Thyroid gland (tissue), 4 donors: Measurements from ENCODE around the gene ACP6. TPM values are rescaled to one million over a fixed set of nuclear protein-coding genes. Genes with fewer than 3 reads are reported as not detected.

Experiments
- DNase-seq, 2 donors: peaks; one replicate each; pipeline ENCODE4 v3.0.0-alpha.2; 2019
- H3K27ac ChIP-seq, 3 donors: fragments of 200-600 bp; sonication (generic); 1 replicate in 2 of 3; 2 replicates in 1 of 3; pipeline ENCODE4 v1.5.1; 2016 to 2019; ENCODE audit warnings: mild to moderate bottlenecking in 1 of 3, moderate library complexity in 1 of 3
- H3K27me3 ChIP-seq: fragments of 200-600 bp; sonication (generic); one replicate; pipeline ENCODE4 v1.5.1; 2019
- H3K36me3 ChIP-seq, 2 donors: fragments of 200-600 bp; sonication (generic); one replicate each; pipeline ENCODE4 v1.5.1; 2016 to 2019
- H3K4me1 ChIP-seq, 2 donors: fragments of 200-600 bp; sonication (generic); one replicate each; pipeline ENCODE4 v1.5.1; 2017 to 2019
- H3K4me3 ChIP-seq, 3 donors: fragments of 200-600 bp; sonication (generic); replicated peaks in 1 of 3; 1 replicate in 2 of 3; 2 replicates in 1 of 3; pipeline ENCODE4 v1.5.1; 2016; ENCODE audit warnings: mild to moderate bottlenecking in 1 of 3
- H3K9me3 ChIP-seq: fragments of 200-600 bp; sonication (generic); one replicate; pipeline ENCODE4 v1.5.1; 2017
- POLR2A ChIP-seq, 2 donors: fragments of 450-650 bp; IDR thresholded peaks; one replicate each; pipeline ENCODE4 v1.6.1; 2017; ENCODE audit warnings: antibody characterized with exemption in 2 of 2, mild to moderate bottlenecking in 2 of 2, moderate library complexity in 1 of 2
- WGBS, 2 donors: methylation state at CpG; one replicate each; pipeline ENCODE4 v1.1.5; 2017; 5-methylcytosine and 5-hydroxymethylcytosine counted together
- intact Hi-C: fragments of 100-400 bp; cut with DNase I; formaldehyde crosslinking; loops from one replicate; pipeline ENCODE4 v1.15.1; 2023
- total RNA-seq, 4 donors: library from RNA; depleted of rRNA; stranded (reverse); fragments of >200 nt; gene quantifications; one replicate each; pipeline ENCODE4 v1.2.3, GENCODE V29; 2016
- TF ChIP-seq, protein P1 (sequence below), 6 experiments: fragments of 200-600 bp in 3 of 6; fragments of 450-650 bp in 3 of 6; sonication (generic) in 3 of 6; IDR thresholded peaks; one replicate each; pipeline ENCODE4 v1.5.1; 2016 to 2019; ENCODE audit warnings: antibody characterized with exemption in 6 of 6, mild to moderate bottlenecking in 2 of 6, inconsistent platforms in 1 of 6, moderate library complexity in 1 of 6

Gene ACP6
- total RNA-seq, 4 donors from 2014 or later: 28.9 to 36.0 (median 31.5) TPM

DNA sequence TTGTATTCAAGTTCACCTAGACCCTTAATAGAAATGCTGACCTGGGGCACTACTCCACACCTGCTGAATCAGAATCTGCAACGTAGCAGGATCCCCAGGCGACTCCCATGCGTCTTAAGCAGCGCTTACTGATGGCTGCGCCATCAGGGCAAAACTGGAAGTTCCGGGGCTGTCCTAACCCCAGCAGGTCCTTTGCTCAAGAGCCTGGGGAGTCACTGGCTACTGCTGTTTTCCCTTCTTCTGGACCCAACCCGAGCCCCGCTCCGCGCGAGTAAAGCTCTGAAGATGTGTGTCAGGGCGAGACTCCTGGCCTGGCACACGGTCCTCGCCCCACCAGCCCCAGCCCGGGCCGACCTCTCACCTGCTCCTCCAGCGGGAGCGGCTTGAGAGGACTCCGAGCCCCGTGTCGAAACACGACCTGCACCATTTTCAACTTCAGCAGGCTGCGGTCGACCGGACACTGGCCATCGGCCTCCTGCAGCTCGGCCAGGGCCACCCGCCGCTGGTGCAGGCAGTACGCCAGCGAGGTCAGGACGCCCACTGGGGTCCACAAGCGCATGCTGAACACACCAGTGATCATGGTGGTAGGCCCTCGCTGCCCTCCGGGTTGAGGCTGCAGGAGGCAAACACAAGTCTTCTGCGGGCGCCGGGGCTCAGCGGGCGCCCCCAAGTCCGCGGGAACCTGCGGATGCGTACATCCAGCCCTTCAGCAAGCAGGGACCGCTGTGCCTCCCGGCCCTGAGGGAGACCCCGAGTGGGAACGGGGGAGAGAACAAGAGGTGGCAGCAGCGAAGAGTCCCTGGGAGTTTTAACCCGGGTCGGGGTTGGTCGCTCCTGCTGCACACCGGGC is 630 bp downstream of the ACP6 start:
- Histone ChIP-seq H3K36me3 (no peaks in the 10 kb centered on the region), H3K4me3 (peak overlapping the region; percentile 76 to 93 (median 88)), H3K9me3 (no peaks in the 10 kb centered on the region), H3K27ac (peak overlapping the region; percentile 80 to 94 (median 92)), H3K27me3 (no peaks in the 10 kb centered on the region), H3K4me1 (peaks cover 14 to 20% of the 10 kb centered on the region in 2 donors)
- TF ChIP-seq, protein P1, sequence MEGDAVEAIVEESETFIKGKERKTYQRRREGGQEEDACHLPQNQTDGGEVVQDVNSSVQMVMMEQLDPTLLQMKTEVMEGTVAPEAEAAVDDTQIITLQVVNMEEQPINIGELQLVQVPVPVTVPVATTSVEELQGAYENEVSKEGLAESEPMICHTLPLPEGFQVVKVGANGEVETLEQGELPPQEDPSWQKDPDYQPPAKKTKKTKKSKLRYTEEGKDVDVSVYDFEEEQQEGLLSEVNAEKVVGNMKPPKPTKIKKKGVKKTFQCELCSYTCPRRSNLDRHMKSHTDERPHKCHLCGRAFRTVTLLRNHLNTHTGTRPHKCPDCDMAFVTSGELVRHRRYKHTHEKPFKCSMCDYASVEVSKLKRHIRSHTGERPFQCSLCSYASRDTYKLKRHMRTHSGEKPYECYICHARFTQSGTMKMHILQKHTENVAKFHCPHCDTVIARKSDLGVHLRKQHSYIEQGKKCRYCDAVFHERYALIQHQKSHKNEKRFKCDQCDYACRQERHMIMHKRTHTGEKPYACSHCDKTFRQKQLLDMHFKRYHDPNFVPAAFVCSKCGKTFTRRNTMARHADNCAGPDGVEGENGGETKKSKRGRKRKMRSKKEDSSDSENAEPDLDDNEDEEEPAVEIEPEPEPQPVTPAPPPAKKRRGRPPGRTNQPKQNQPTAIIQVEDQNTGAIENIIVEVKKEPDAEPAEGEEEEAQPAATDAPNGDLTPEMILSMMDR (IDR thresholded peaks at IDR 0.05): peak in 1 of 6 experiments; percentile 9
- peak in 1 of 2 donors; percentile 45 for TF ChIP-seq POLR2A (IDR thresholded peaks at IDR 0.05)
- intact Hi-C loops: no loop called here
- DNase-seq: peak; percentile 66 to 67
- 1 to 3% methylated on average over 12 to 41 of the region's 53 CpGs for WGBS, 2 donors

DNA sequence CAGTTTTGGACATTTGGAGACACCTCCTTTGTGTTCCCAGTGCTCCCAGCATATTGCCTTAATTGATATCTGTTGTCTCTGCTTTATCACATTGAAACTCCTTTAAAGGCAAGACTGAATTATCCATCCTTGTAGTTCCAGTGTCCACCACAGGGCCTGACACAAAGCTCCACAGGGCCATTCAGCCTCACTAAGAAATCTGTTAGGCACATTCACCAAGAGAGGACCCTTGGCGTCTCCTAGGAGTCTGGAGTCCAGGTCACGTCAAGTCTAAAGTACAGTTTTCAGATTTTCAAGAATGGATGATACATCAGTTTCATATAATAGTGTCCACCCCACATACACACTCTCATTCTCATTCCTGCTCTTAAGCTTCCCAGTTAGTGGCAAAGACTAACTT is 4.8 kb downstream of the ACP6 start:
- WGBS, 2 donors: 94 to 96% methylated on average over 2 of the region's 2 CpGs
- H3K36me3 ChIP-seq: no peaks in the 10 kb centered on the region

DNA sequence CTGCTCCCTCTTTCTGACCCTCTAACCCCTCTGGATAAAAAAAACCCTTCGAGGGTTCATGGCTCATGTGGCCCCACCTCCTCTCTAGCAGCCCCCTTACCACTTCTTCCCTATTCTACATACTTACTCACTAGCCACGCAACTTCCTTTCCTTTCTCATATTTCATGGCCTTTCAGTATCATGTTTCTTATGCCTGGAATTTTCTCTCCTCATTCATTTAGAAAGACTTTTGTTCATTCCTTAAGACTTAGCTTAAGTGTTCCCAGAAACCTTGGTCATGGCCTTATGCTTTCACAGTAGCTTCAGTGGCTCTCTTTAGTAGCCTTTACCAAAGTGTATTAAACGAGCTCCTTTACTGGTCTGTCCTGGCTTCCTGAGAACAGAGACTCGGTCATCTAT is 6.1 kb downstream of the ACP6 start:
- Histone ChIP-seq H3K27ac (no peak overlapping the region), H3K36me3 (no peaks in the 10 kb centered on the region), H3K9me3 (no peaks in the 10 kb centered on the region), H3K27me3 (no peaks in the 10 kb centered on the region), H3K4me1 (peaks cover 14 to 19% of the 10 kb centered on the region in 2 donors), H3K4me3 (no peak overlapping the region)
- intact Hi-C loops: no loop called here
- TF ChIP-seq, protein P1 (IDR thresholded peaks at IDR 0.05): no peak
- no peak for TF ChIP-seq POLR2A (IDR thresholded peaks at IDR 0.05)
- no peak for DNase-seq
- 75 to 81% methylated on average over 4 of the region's 4 CpGs for WGBS, 2 donors

More for the DNA sequence above, 4.8 kb downstream of the ACP6 start:
- Histone ChIP-seq H3K27ac (no peak overlapping the region), H3K27me3 (no peaks in the 10 kb centered on the region), H3K4me3 (no peak overlapping the region), H3K9me3 (no peaks in the 10 kb centered on the region), H3K4me1 (peaks cover 14 to 20% of the 10 kb centered on the region in 2 donors)
- TF ChIP-seq POLR2A (IDR thresholded peaks at IDR 0.05): no peak
- TF ChIP-seq, protein P1 (IDR thresholded peaks at IDR 0.05): peak in 2 of 6 experiments; percentile 22 to 24
- DNase-seq: no peak
- intact Hi-C loops: no loop called here

DNA sequence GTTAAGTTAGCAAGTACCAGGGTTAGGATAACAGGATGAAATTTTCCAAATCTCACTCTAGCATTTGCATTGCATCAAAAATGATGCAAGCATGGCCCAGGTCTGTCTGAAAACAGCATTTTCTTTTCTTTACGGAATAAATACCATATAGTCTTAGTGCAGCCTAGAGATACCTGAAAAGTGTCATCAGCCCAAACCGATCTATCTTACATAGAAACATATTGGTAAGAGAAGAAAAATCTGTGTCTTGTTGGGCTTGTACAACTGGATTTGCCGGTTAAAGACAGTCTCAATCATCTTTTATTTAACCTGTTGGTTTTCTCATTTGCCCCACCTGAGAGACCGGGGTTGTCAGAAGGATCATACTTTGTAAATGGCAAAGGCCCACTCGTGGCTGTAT is 15.8 kb downstream of the ACP6 start:
- no peak for TF ChIP-seq POLR2A (IDR thresholded peaks at IDR 0.05)
- TF ChIP-seq, protein P1 (IDR thresholded peaks at IDR 0.05): no peak
- Histone ChIP-seq H3K9me3 (no peaks in the 10 kb centered on the region), H3K36me3 (peaks cover 14 to 18% of the 10 kb centered on the region in 2 donors), H3K4me3 (no peak overlapping the region), H3K27me3 (no peaks in the 10 kb centered on the region), H3K27ac (no peak overlapping the region), H3K4me1 (peaks cover 10 to 28% of the 10 kb centered on the region in 2 donors)
- intact Hi-C loops: no loop called here
- WGBS, 2 donors: 97% methylated on average over 5 of the region's 5 CpGs
- no peak for DNase-seq

DNA sequence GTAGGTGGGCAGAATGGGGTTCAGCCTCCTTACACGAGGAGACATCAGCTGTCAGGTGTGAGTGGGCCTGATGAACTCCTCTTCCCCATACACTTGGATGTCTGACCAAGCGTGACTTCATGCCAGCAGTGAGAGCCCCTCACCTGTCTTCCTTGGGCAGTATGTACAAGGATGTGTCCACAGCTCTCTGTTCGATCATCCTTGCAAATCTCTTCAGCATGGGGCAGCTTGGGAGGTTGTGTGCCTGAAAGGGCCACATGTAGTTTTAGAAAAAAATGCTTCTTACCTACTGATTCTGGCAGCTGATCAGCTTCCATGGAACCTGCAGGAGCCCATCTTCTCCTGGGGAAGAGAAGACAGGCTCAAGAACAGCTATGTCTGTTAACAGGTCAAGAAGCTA is 18.0 kb downstream of the ACP6 start:
- no peaks in the 10 kb centered on the region for H3K27me3 ChIP-seq
- TF ChIP-seq POLR2A (IDR thresholded peaks at IDR 0.05): no peak
- TF ChIP-seq, protein P1 (IDR thresholded peaks at IDR 0.05): no peak
- WGBS, 2 donors: 46 to 49% methylated on average over 3 of the region's 3 CpGs
- H3K4me3 ChIP-seq: no peak overlapping the region
- H3K27ac ChIP-seq: peak overlapping the region; percentile 44 to 76 (median 55)
- peaks cover 10 to 28% of the 10 kb centered on the region in 2 donors for H3K4me1 ChIP-seq
- no peaks in the 10 kb centered on the region for H3K9me3 ChIP-seq
- DNase-seq: peak; percentile 39 to 50
- peaks cover 14 to 28% of the 10 kb centered on the region in 2 donors for H3K36me3 ChIP-seq
- intact Hi-C loops: no loop called here
